HG03039 (cell line): ENCODE results near the gene FAM107B.
"Not testable (repeated sequence)": the region's sequence is repeated elsewhere in the genome, so short reads cannot be mapped to it uniquely, and the experiment has no call there.

Experiments
- ATAC-seq: cut with Tn5 transposase; IDR thresholded peaks from one replicate; pipeline ENCODE4 v1.9.1; 2021; ENCODE audit warnings: mild to moderate bottlenecking, moderate library complexity; ENCODE audit not compliant: unreplicated experiment

The FAM107B gene

GRCh38 chr10:14639637-14640036 lies 135.1 kb downstream of the FAM107B start:
- ATAC-seq: no peak

- ATAC-seq: no peak
Observed at GRCh38 chr10:14635043-14635710, 139.5 kb downstream of the FAM107B start.

- not testable (repeated sequence) for ATAC-seq
Observed at GRCh38 chr10:14634572-14634971, 140.1 kb downstream of the FAM107B start.

GRCh38 chr10:14625765-14626525 lies 148.8 kb downstream of the FAM107B start:
- ATAC-seq: no peak

- no peak for ATAC-seq
Observed at GRCh38 chr10:14625192-14625631, 149.5 kb downstream of the FAM107B start.

- ATAC-seq: no peak
Observed at GRCh38 chr10:14624600-14624999, 150.1 kb downstream of the FAM107B start.

GRCh38 chr10:14623931-14624330 lies 150.8 kb downstream of the FAM107B start:
- ATAC-seq: no peak

- ATAC-seq: no peak
Observed at GRCh38 chr10:14621037-14621436, 153.7 kb downstream of the FAM107B start.

GRCh38 chr10:14618674-14619073 lies 156.0 kb downstream of the FAM107B start:
- ATAC-seq: no peak

GRCh38 chr10:14617852-14618251 lies 156.8 kb downstream of the FAM107B start:
- no peak for ATAC-seq

- ATAC-seq: no peak
Observed at GRCh38 chr10:14616955-14617730, 157.6 kb downstream of the FAM107B start.

- ATAC-seq: no peak
Observed at GRCh38 chr10:14616465-14616864, 158.2 kb downstream of the FAM107B start.

- ATAC-seq: no peak
Observed at GRCh38 chr10:14613588-14613920, 161.1 kb downstream of the FAM107B start.

GRCh38 chr10:14612873-14613587 lies 161.7 kb downstream of the FAM107B start:
- ATAC-seq: no peak

GRCh38 chr10:14611968-14612693 lies 162.6 kb downstream of the FAM107B start:
- ATAC-seq: no peak

GRCh38 chr10:14609178-14609577 lies 165.5 kb downstream of the FAM107B start:
- ATAC-seq: no peak

- no peak for ATAC-seq
Observed at GRCh38 chr10:14608381-14609001, 166.2 kb downstream of the FAM107B start.

- no peak for ATAC-seq
Observed at GRCh38 chr10:14606633-14607032, 168.1 kb downstream of the FAM107B start.

GRCh38 chr10:14605231-14605925 lies 169.3 kb downstream of the FAM107B start:
- peak; percentile 50 for ATAC-seq
